Mesodermal cell (in vitro differentiated cells): Measurements from ENCODE around the gene ITPR1.

Experiments used
- H3K27ac ChIP-seq: 2 replicates; pipeline ENCODE4 v1.7.0; 2013; ENCODE audit warnings: mild to moderate bottlenecking, low read depth, low read length, moderate library complexity; ENCODE audit not compliant: severe bottlenecking
- H3K36me3 ChIP-seq: 2 replicates; pipeline ENCODE4 v1.7.1; 2013; ENCODE audit warnings: mild to moderate bottlenecking, low read length, moderate library complexity; ENCODE audit not compliant: control insufficient read depth, insufficient read depth
- H3K4me1 ChIP-seq: one replicate; pipeline ENCODE4 v1.7.1; 2013; ENCODE audit warnings: mild to moderate bottlenecking, low read length; ENCODE audit not compliant: insufficient read depth, control insufficient read depth, poor library complexity, severe bottlenecking
- H3K4me3 ChIP-seq: 2 replicates; pipeline ENCODE4 v1.7.0; 2013; ENCODE audit warnings: low read length, control low read depth, mild to moderate bottlenecking; ENCODE audit not compliant: insufficient read depth, poor library complexity, severe bottlenecking; ENCODE audit errors: extremely low read depth
- H3K9me3 ChIP-seq: 2 replicates; pipeline ENCODE4 v1.7.1; 2013; ENCODE audit warnings: mild to moderate bottlenecking, low read length, moderate library complexity; ENCODE audit not compliant: control insufficient read depth
- WGBS, 2 experiments: methylation state at CpG; one replicate each; pipeline ENCODE4 v1.1.5; 2013; ENCODE audit warnings: missing lambda C conversion rate in 2 of 2; ENCODE audit not compliant: insufficient coverage in 2 of 2; 5-methylcytosine and 5-hydroxymethylcytosine counted together

ITPR1 gene

GRCh38 chr3:4464576-4464975, 28.6 kb upstream of the ITPR1 start:
- no peak overlapping the region for H3K27ac ChIP-seq
- no peaks in the 10 kb centered on the region for H3K36me3 ChIP-seq
- no CpG with 5 or more reads among the region's 1 CpG for WGBS, 2 experiments
- no peaks in the 10 kb centered on the region for H3K4me1 ChIP-seq
- H3K9me3 ChIP-seq: no peaks in the 10 kb centered on the region
- no peak overlapping the region for H3K4me3 ChIP-seq

DNA sequence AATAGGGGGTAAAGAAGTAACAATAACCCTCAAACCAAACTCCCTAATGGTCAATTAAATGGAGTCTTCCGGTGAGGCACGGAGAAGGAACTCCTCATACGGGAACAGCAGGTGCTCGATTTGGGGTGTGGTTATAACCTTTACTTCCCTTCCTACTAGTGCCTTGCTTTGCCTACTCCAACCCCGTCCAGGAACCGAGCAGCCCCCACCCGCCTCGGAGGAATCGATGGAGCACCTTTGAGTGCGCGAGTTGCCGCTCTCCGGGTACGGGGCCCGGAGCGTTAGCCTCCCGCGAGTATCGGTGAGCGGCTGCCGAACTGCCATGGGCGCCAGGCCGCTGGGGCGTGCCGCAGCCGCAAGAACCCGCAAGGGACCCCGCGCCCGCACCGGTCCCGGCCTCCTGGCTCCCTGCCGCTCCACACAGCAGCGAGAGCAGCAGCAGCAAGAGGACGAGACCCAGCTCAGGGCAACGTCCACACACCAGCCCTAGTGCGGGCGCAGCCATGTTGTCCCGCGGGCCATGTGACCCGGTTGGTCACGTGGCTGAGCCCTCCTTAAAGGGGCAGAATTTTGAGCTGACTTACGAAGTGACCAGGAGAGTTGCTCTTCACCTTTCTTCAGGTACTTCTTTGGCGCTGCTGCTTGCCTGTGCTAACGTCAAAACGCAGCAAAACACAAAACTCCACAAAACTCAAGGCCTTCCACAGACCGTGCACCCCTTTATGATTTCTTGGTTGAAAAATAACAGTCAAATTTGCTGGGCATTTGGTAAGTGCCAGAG, 26.2 kb upstream of the ITPR1 start, which contains the start of gene SUMF1:
TSS of gene SUMF1 (minus strand) at position 529 of the 781 bp plus-strand sequence. CDS start at position 505, 24 bp downstream.
- no peaks in the 10 kb centered on the region for H3K36me3 ChIP-seq
- 0 to 2% methylated on average over 35 to 36 of the region's 47 CpGs for WGBS, 2 experiments
- peak within 1 kb of the TSS; percentile 71 for H3K27ac ChIP-seq
- H3K4me1 ChIP-seq: no peaks in the 10 kb centered on the region
- peak within 1 kb of the TSS; percentile 80 for H3K4me3 ChIP-seq
- H3K9me3 ChIP-seq: no peaks in the 10 kb centered on the region

DNA sequence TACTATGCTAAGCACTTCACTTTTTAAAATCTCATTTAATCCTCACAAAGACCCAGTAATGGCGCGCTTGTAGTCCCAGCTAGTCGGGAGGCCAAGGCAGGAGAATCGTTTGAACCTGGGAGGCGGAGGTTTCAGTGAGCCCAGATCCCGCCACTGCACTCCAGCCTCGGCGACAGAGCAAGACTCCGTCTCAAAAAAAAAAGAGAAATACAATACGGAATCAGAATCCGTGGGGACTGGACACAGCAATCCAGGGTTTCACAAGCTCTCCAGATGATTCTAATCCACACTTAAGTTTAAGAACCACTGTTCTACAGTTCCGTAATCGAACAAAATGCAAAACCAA, 25.7 kb upstream of the ITPR1 start:
- Histone ChIP-seq H3K4me1 (no peaks in the 10 kb centered on the region), H3K27ac (no peak overlapping the region)
- WGBS, 2 experiments: 78 to 89% methylated on average over 9 to 11 of the region's 13 CpGs

DNA sequence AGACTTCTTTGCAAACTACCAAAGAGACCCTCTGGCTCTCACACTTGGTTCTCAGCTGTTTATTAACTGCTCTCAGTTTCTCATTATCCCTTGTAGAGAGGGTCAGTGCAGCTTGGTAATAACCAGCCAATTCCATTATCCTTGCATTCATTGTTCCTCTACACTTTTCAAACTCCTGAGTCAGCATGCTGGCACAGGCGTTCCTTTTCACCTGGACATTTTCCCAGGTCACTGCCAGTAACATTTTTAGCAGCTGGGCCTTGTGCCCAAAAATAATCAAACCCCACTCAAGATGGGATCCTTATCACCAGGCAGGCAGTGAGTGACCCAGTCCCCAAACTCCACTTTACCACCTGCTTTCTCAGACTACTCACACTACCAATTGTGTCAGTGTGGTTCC, 21.2 kb upstream of the ITPR1 start:
- 92 to 93% methylated on average over 1 of the region's 1 CpG for WGBS, 2 experiments
- H3K27ac ChIP-seq: no peak overlapping the region
- H3K4me1 ChIP-seq: no peaks in the 10 kb centered on the region
- no peaks in the 10 kb centered on the region for H3K9me3 ChIP-seq
- H3K36me3 ChIP-seq: no peaks in the 10 kb centered on the region
- no peak overlapping the region for H3K4me3 ChIP-seq

More for the DNA sequence above, 25.7 kb upstream of the ITPR1 start:
- Histone ChIP-seq H3K4me3 (peak overlapping the region; percentile 80), H3K9me3 (no peaks in the 10 kb centered on the region), H3K36me3 (no peaks in the 10 kb centered on the region)

- Histone ChIP-seq H3K4me1 (no peaks in the 10 kb centered on the region), H3K36me3 (no peaks in the 10 kb centered on the region), H3K4me3 (no peak overlapping the region), H3K27ac (no peak overlapping the region), H3K9me3 (no peaks in the 10 kb centered on the region)
- WGBS, 2 experiments: no CpG with 5 or more reads among the region's 2 CpGs
Measured at GRCh38 chr3:4472312-4472711, 20.8 kb upstream of the ITPR1 start.

DNA sequence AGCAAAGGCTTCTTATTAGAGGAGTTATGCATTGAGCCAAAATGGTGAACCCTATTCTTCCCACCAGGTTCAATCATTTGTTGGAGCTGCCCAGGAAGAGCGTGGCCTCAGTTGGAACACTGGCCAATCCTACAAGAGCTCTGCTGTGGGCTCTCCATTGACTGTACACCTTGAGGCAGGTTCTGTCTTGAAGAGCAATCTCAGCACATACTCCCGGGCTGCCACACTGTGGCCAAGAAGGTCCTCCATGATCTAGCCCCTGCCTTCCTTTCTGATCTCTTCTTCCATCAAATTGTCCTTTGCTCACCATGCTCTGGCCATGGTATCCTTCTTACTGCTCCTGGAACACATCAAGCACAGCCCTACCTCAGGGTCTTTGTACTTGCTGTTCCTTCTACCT, 20.4 kb upstream of the ITPR1 start:
- Histone ChIP-seq H3K36me3 (no peaks in the 10 kb centered on the region), H3K27ac (no peak overlapping the region), H3K4me3 (no peak overlapping the region), H3K4me1 (no peaks in the 10 kb centered on the region), H3K9me3 (no peaks in the 10 kb centered on the region)
- WGBS, 2 experiments: 83 to 88% methylated on average over 2 of the region's 2 CpGs

- Histone ChIP-seq H3K27ac (no peak overlapping the region), H3K9me3 (no peaks in the 10 kb centered on the region), H3K36me3 (no peaks in the 10 kb centered on the region), H3K4me1 (no peaks in the 10 kb centered on the region), H3K4me3 (no peak overlapping the region)
- WGBS, 2 experiments: 70 to 73% methylated on average over 6 of the region's 7 CpGs
Measured at GRCh38 chr3:4474683-4475490, 18.3 kb upstream of the ITPR1 start.

DNA sequence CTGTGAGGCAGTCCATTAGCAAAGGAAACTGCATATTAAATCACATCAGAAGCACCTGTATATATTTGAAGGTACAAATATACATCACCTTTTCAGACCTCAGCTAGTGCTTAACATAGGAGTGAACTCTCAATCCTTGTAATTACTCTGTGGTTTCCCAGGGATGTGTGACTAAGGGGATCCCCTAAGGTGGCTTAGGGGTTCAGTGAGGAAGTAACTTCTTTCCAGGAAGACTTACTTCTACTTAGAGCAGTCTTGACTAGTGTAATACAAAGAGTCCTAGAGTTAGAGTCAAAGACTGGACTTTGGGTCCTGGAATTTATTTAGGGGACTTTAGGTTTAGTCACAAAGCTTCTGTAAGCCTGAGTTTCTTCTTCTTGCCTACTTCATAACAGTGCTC, 17.3 kb upstream of the ITPR1 start:
- Histone ChIP-seq H3K4me1 (no peaks in the 10 kb centered on the region), H3K27ac (no peak overlapping the region), H3K9me3 (no peaks in the 10 kb centered on the region), H3K4me3 (no peak overlapping the region), H3K36me3 (no peaks in the 10 kb centered on the region)

- Histone ChIP-seq H3K9me3 (no peaks in the 10 kb centered on the region), H3K4me3 (no peak overlapping the region), H3K27ac (no peak overlapping the region), H3K36me3 (no peaks in the 10 kb centered on the region), H3K4me1 (no peaks in the 10 kb centered on the region)
- 90 to 100% methylated on average over 1 of the region's 1 CpG for WGBS, 2 experiments
Measured at GRCh38 chr3:4476496-4476895, 16.7 kb upstream of the ITPR1 start.

DNA sequence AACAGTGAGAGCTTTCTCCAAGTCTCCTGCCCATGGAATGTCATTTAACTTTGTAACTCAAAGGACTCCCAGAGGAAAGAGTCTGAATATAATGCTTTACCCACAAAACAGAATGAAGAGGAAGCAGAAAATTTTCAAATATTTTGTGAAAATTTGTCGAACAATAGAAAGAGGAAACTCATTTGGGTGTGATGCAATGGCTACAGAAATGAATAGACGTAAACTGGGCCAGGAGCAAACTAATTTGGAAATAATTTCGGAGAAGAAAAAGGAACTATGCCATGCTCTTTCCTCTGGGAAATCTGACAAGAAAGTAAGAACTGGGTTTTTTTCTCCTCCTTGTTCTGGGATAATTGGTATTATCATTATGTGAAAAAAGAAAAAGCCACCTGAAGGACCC, 14.9 kb upstream of the ITPR1 start:
- Histone ChIP-seq H3K4me3 (no peak overlapping the region), H3K4me1 (no peaks in the 10 kb centered on the region), H3K9me3 (no peaks in the 10 kb centered on the region), H3K36me3 (no peaks in the 10 kb centered on the region), H3K27ac (no peak overlapping the region)
- WGBS, 2 experiments: 87 to 92% methylated on average over 2 to 3 of the region's 3 CpGs

GRCh38 chr3:4491855-4492207, 1.3 kb upstream of the ITPR1 start:
- H3K36me3 ChIP-seq: no peaks in the 10 kb centered on the region

More at GRCh38 chr3:4491855-4492207, 1.3 kb upstream of the ITPR1 start:
- 37 to 51% methylated on average over 3 of the region's 5 CpGs for WGBS, 2 experiments
- no peak overlapping the region for H3K27ac ChIP-seq
- peak overlapping the region; percentile 71 for H3K4me3 ChIP-seq
- H3K4me1 ChIP-seq: no peaks in the 10 kb centered on the region
- H3K9me3 ChIP-seq: no peaks in the 10 kb centered on the region
